GM12872 (cell line): ENCODE measurements around the gene COL21A1.

Experiments used
- TF ChIP-seq, protein P1 (sequence below): IDR thresholded peaks from 3 replicates; pipeline ENCODE4 v1.5.1; 2011; ENCODE audit warnings: low read depth, mild to moderate bottlenecking, low read length, moderate library complexity; ENCODE audit not compliant: insufficient read depth

Gene COL21A1

GRCh38 chr6:56026455-56027180 lies 220.8 kb downstream of the COL21A1 start:
- TF ChIP-seq, protein P1, sequence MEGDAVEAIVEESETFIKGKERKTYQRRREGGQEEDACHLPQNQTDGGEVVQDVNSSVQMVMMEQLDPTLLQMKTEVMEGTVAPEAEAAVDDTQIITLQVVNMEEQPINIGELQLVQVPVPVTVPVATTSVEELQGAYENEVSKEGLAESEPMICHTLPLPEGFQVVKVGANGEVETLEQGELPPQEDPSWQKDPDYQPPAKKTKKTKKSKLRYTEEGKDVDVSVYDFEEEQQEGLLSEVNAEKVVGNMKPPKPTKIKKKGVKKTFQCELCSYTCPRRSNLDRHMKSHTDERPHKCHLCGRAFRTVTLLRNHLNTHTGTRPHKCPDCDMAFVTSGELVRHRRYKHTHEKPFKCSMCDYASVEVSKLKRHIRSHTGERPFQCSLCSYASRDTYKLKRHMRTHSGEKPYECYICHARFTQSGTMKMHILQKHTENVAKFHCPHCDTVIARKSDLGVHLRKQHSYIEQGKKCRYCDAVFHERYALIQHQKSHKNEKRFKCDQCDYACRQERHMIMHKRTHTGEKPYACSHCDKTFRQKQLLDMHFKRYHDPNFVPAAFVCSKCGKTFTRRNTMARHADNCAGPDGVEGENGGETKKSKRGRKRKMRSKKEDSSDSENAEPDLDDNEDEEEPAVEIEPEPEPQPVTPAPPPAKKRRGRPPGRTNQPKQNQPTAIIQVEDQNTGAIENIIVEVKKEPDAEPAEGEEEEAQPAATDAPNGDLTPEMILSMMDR = no peak

DNA sequence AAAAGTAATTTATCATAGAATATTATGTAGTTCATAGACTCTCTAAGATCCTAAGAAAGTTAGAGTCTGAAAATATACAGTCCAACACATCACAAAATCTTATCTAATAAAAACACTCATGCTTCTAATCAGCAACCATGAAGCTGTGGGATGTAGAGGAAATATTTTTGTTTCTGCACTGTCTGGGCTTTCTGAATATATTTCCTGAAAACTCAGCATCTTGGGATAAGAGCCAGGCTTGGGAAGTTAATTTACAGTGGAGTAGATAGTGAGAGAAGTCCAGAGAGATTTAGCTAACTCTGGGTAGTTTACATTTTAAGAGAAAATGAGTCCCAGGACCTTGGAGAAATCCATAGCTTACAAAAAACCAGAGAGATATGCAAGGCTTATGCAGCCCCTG lies 221.6 kb downstream of the COL21A1 start:
- TF ChIP-seq, protein P1 = no peak

- TF ChIP-seq, protein P1 = no peak
These were observed 222.4 kb downstream of the COL21A1 start for GRCh38 chr6:56024931-56025330.

DNA sequence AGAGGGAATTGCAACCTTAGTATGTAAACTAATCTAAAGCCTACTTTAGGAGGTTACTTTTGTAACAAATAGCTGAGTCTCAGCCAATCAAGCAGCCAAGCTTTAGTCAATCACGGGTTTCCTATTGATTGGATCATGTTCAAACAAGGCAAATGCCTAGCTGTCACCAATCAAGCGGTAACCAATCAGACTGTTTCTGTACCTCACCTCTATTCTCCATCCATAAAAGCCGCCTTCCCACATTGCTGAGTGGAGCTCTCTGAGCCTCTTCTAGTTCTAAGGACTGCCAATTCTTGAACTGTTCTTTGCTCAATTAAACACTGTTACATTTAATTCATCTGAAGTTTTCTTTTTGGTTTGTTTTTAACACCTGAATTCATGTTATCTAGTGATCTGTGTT lies 223.6 kb downstream of the COL21A1 start:
- TF ChIP-seq, protein P1 = no peak

GRCh38 chr6:56022678-56023077 lies 224.7 kb downstream of the COL21A1 start:
- TF ChIP-seq, protein P1 = no peak

- TF ChIP-seq, protein P1 = no peak
These were observed 225.4 kb downstream of the COL21A1 start for GRCh38 chr6:56021943-56022342.

GRCh38 chr6:56019973-56020372 lies 227.4 kb downstream of the COL21A1 start:
- TF ChIP-seq, protein P1 = no peak
